ENCODE results near the gene EIF4E3. TPM values are rescaled to one million over a fixed set of nuclear protein-coding genes. Genes with fewer than 3 reads are reported as not detected.

Gene EIF4E3
- total RNA-seq, 4 donors from 2014 or later: 12.4 to 52.2 (median 23.0) TPM

- H3K27ac ChIP-seq: no peak overlapping the region
- no peak overlapping the region for H3K4me3 ChIP-seq
- no peaks in the 10 kb centered on the region for H3K36me3 ChIP-seq
- intact Hi-C loops (cut with DNase I; ENCODE audit: low total_unique reads): no loop called here
- no peak for DNase-seq
- no peaks in the 10 kb centered on the region for H3K9me3 ChIP-seq
- H3K4me1 ChIP-seq: no peaks in the 10 kb centered on the region
- no peaks in the 10 kb centered on the region for H3K27me3 ChIP-seq
- TF ChIP-seq POLR2A (IDR thresholded peaks at IDR 0.05): no peak
- no peak for TF ChIP-seq CTCF (IDR thresholded peaks at IDR 0.05)
Measured at GRCh38 chr3:71703797-71704196, 21.4 kb downstream of the EIF4E3 start.

DNA sequence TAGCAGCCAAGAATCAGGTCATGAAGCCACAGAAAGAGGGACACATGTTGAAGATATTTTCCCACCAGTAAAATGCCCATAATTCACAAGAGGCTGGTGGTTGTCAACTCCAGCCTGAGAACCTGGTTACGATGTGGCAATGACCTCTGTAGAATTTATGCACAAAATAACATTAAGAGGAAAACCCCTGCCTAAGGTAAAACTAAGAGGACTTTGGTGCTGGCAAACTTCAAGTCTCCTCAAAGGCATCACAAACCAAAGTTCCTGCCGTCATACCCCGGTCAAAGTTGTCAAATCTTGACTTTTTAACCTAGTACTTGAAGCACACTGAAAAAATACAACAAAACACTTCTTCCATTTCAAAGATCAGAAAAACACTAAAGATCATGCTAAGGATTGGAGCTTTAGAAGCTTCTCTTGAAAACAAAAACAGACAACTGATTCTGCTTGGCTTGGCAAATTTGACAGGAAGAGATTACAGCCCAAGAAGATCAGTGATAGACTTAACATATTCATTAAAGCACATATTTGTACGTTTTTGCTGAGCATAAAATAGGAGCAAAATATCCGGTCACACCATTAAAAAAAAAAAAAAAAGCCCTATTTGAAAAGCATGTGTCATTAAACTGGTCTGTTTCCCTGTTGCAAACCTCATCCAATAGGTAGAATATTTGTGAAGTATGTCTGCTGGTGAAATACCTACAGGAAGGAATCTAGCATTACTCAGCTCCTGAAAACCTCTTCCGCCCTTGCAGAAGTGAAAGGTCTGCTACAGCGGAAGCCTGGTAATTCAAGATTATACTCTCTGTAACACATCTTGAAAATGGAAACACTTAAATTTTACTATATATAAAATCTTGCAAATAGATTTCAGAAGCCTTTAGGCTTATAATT lies 22.8 kb downstream of the EIF4E3 start:
- intact Hi-C loops (cut with DNase I; ENCODE audit: low total_unique reads): no loop called here
- H3K4me1 ChIP-seq: no peaks in the 10 kb centered on the region
- H3K4me3 ChIP-seq: no peak overlapping the region
- no peak for DNase-seq
- no peaks in the 10 kb centered on the region for H3K27me3 ChIP-seq
- H3K36me3 ChIP-seq: no peaks in the 10 kb centered on the region
- no peaks in the 10 kb centered on the region for H3K9me3 ChIP-seq
- no peak overlapping the region for H3K27ac ChIP-seq
- TF ChIP-seq CTCF (IDR thresholded peaks at IDR 0.05) (no peak), POLR2A (IDR thresholded peaks at IDR 0.05) (no peak)

DNA sequence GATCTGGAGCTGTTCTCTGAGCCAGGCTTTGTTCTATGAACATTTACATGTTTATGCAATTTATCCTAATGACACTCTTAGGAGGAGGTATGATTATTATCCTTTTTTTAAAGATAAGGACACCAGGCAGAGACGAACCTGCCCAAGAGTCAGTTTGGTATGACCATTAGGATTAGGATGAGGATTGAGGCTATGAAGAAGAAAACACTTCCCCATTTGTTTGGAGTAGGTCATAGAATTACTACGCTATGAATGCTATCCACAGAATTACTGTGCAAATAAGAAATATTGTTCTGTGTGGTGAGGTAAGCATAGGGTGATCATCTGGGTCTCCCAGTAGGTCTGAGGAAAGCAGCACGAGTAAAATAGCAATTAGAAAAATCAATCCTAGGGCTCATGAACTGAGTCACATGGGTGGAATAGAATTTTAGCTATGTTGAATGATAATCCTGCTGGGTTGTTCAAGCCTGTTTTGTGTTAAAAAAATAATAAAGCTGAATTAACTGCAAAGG lies 23.9 kb downstream of the EIF4E3 start:
- no peak for TF ChIP-seq POLR2A (IDR thresholded peaks at IDR 0.05)
- TF ChIP-seq CTCF (IDR thresholded peaks at IDR 0.05): no peak
- H3K27me3 ChIP-seq: no peaks in the 10 kb centered on the region
- no peaks in the 10 kb centered on the region for H3K36me3 ChIP-seq
- H3K27ac ChIP-seq: no peak overlapping the region
- no peak for DNase-seq
- no peaks in the 10 kb centered on the region for H3K9me3 ChIP-seq
- no peaks in the 10 kb centered on the region for H3K4me1 ChIP-seq
- intact Hi-C loops (cut with DNase I; ENCODE audit: low total_unique reads): no loop called here
- H3K4me3 ChIP-seq: no peak overlapping the region

DNA sequence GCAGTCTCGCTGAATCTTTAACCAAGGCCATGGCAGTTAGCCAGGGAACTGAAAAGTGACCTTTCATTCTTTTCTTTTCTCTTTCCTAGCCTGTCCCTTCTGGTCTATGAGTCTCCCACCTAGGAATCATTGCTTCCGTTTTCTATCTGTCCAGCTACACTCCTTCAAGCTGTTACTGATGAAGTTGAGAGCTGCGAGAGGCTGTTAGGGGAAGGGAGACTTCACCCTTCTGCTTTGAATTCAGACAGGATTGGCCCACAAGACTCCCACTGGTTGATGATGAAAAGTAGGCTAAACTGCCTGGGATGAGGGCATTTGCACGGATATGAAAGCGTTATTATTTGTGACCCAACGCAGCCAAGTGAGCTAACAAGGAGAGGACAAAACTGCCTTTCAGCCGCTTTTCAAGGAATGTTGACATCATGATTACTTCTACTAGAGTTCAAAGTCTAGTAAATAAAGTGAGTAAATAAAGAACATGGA lies 30.2 kb downstream of the EIF4E3 start:
- intact Hi-C loops (cut with DNase I; ENCODE audit: low total_unique reads): no loop called here
- Histone ChIP-seq H3K4me1 (no peaks in the 10 kb centered on the region), H3K4me3 (no peak overlapping the region), H3K27me3 (no peaks in the 10 kb centered on the region), H3K36me3 (no peaks in the 10 kb centered on the region), H3K9me3 (no peaks in the 10 kb centered on the region), H3K27ac (no peak overlapping the region)
- DNase-seq: no peak
- no peak for TF ChIP-seq CTCF (IDR thresholded peaks at IDR 0.05)
- no peak for TF ChIP-seq POLR2A (IDR thresholded peaks at IDR 0.05)

GRCh38 chr3:71694358-71694999 lies 30.7 kb downstream of the EIF4E3 start:
- Histone ChIP-seq H3K36me3 (no peaks in the 10 kb centered on the region), H3K9me3 (no peaks in the 10 kb centered on the region), H3K4me1 (no peaks in the 10 kb centered on the region), H3K4me3 (no peak overlapping the region), H3K27ac (no peak overlapping the region), H3K27me3 (no peaks in the 10 kb centered on the region)
- DNase-seq: no peak
- no peak for TF ChIP-seq POLR2A (IDR thresholded peaks at IDR 0.05)
- TF ChIP-seq CTCF (IDR thresholded peaks at IDR 0.05): no peak
- intact Hi-C loops (cut with DNase I; ENCODE audit: low total_unique reads): no loop called here

Data from uterus (tissue), 4 donors.